Loucy (cell line): ENCODE data around the gene ANXA6.
A peak's percentile ranks its signal among the peaks of the same experiment; 100 is the strongest.

Experiments used
- H2AFZ ChIP-seq: fragments of 200-600 bp; sonication (generic); 2 replicates; pipeline ENCODE4 v1.6.0; 2016; ENCODE audit warnings: antibody characterized with exemption, mild to moderate bottlenecking, low read length, moderate library complexity
- H3F3A ChIP-seq: fragments of 200-600 bp; 2 replicates; pipeline ENCODE4 v1.6.0; 2016; ENCODE audit warnings: antibody characterized with exemption, low read depth, mild to moderate bottlenecking
- H3K27me3 ChIP-seq: fragments of 200-600 bp; sonication (generic); 2 replicates; pipeline ENCODE4 v1.6.1; 2014; ENCODE audit warnings: low read length, mild to moderate bottlenecking; ENCODE audit not compliant: insufficient read depth, poor library complexity, severe bottlenecking
- H3K36me3 ChIP-seq: fragments of 200-600 bp; sonication (generic); 2 replicates; pipeline ENCODE4 v1.6.1; 2016; ENCODE audit warnings: low read length; ENCODE audit not compliant: insufficient read depth
- H3K4me1 ChIP-seq: fragments of 200-600 bp; sonication (generic); 2 replicates; pipeline ENCODE4 v1.5.1; 2014; ENCODE audit warnings: low read length, mild to moderate bottlenecking; ENCODE audit not compliant: insufficient read depth, poor library complexity, severe bottlenecking
- H3K4me2 ChIP-seq: fragments of 200-600 bp; sonication (generic); 2 replicates; pipeline ENCODE4 v1.6.0; 2014; ENCODE audit warnings: antibody characterized with exemption, low read length, low read depth, mild to moderate bottlenecking; ENCODE audit not compliant: poor library complexity, severe bottlenecking
- H3K4me3 ChIP-seq: fragments of 200-600 bp; sonication (generic); 2 replicates; pipeline ENCODE4 v1.5.1; 2014; ENCODE audit warnings: low read length, mild to moderate bottlenecking, mixed read lengths; ENCODE audit not compliant: poor library complexity, severe bottlenecking
- H3K79me2 ChIP-seq: fragments of 200-600 bp; sonication (generic); 2 replicates; pipeline ENCODE4 v1.6.1; 2014; ENCODE audit warnings: low read length; ENCODE audit not compliant: insufficient read depth
- H3K9ac ChIP-seq: fragments of 200-600 bp; sonication (generic); 2 replicates; pipeline ENCODE4 v1.6.0; 2014; ENCODE audit warnings: mild to moderate bottlenecking, low read depth, low read length, moderate library complexity; ENCODE audit not compliant: poor library complexity, severe bottlenecking
- H3K9me2 ChIP-seq: fragments of 200-600 bp; sonication (generic); replicated peaks from 2 replicates; pipeline ENCODE4 v1.6.1; 2016; ENCODE audit warnings: low read depth, low read length, mixed read lengths
- H3K9me3 ChIP-seq: fragments of 200-600 bp; sonication (generic); 2 replicates; pipeline ENCODE4 v1.6.1; 2014; ENCODE audit warnings: mild to moderate bottlenecking, antibody characterized with exemption, low read length, low read depth; ENCODE audit not compliant: insufficient read depth
- H4K20me1 ChIP-seq: fragments of 200-600 bp; sonication (generic); 2 replicates; pipeline ENCODE4 v1.6.0; 2014; ENCODE audit warnings: antibody characterized with exemption, low read length, mild to moderate bottlenecking; ENCODE audit not compliant: insufficient read depth, poor library complexity, severe bottlenecking
- EZH2phosphoT487 ChIP-seq: fragments of 200-600 bp; IDR thresholded peaks from 2 replicates; pipeline ENCODE4 v1.6.1; 2018; ENCODE audit warnings: antibody characterized with exemption, mild to moderate bottlenecking, moderate library complexity, borderline replicate concordance
- TF ChIP-seq, protein P1 (sequence below): fragments of 200-600 bp; sonication (generic); conservative IDR thresholded peaks from 2 replicates; pipeline ENCODE4 v1.5.1; 2014; ENCODE audit warnings: mild to moderate bottlenecking, antibody characterized with exemption, low read length

Gene ANXA6

DNA sequence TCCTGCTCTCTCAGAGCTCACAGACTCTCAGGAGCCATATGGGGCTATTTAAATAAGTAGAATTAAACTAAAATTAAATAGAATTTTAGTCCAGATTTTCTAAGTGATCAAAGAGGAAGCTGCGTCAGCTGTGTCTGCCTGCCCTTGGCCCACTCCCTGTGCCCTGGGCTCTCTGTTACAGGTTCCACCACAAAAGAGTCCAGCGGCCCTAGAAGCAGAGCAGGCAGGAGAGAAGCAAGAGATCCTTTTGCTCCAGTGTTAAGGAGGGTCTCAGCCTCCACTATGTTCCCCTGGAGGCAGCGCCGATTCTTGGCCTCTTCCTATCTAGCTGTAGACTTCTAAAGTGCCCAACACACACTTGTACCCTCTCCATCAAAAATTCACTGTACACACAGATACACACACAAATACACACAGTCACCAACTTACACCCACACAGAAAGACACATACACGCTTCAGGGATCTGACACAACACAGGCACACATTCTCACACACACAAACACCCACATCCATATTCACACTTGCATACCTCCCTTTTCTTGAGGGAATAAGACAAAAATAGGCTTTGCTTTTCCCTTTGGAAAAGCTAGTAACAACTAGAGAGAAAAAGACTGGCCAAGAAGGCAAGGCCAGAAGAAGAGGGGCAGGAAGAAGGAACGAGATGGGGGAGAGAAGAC, 71.2 kb downstream of the ANXA6 start:
- Histone ChIP-seq H3K9me2 (no peaks in the 10 kb centered on the region), H3K4me3 (peak overlapping the region; percentile 11), H4K20me1 (no peaks in the 10 kb centered on the region), H3K27me3 (no peaks in the 10 kb centered on the region), H3F3A (no peaks in the 10 kb centered on the region), H3K79me2 (peaks cover 20% of the 10 kb centered on the region), H3K36me3 (no peaks in the 10 kb centered on the region), H3K9ac (peak overlapping the region; percentile 56), H3K4me1 (peaks cover 33% of the 10 kb centered on the region), H2AFZ (no peak overlapping the region), H3K9me3 (no peaks in the 10 kb centered on the region), H3K4me2 (peak overlapping the region; percentile 31)
- TF ChIP-seq, protein P1, sequence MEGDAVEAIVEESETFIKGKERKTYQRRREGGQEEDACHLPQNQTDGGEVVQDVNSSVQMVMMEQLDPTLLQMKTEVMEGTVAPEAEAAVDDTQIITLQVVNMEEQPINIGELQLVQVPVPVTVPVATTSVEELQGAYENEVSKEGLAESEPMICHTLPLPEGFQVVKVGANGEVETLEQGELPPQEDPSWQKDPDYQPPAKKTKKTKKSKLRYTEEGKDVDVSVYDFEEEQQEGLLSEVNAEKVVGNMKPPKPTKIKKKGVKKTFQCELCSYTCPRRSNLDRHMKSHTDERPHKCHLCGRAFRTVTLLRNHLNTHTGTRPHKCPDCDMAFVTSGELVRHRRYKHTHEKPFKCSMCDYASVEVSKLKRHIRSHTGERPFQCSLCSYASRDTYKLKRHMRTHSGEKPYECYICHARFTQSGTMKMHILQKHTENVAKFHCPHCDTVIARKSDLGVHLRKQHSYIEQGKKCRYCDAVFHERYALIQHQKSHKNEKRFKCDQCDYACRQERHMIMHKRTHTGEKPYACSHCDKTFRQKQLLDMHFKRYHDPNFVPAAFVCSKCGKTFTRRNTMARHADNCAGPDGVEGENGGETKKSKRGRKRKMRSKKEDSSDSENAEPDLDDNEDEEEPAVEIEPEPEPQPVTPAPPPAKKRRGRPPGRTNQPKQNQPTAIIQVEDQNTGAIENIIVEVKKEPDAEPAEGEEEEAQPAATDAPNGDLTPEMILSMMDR: no peak
- TF ChIP-seq EZH2phosphoT487: no peak

- H3K9ac ChIP-seq: no peak overlapping the region
- peaks cover 20% of the 10 kb centered on the region for H3K79me2 ChIP-seq
- no peaks in the 10 kb centered on the region for H4K20me1 ChIP-seq
- H3K36me3 ChIP-seq: no peaks in the 10 kb centered on the region
- no peak overlapping the region for H3K4me2 ChIP-seq
- H3F3A ChIP-seq: no peaks in the 10 kb centered on the region
- no peaks in the 10 kb centered on the region for H3K9me2 ChIP-seq
- no peaks in the 10 kb centered on the region for H3K27me3 ChIP-seq
- TF ChIP-seq, protein P1: no peak
- no peak for TF ChIP-seq EZH2phosphoT487
- H2AFZ ChIP-seq: no peak overlapping the region
- H3K4me1 ChIP-seq: peaks cover 33% of the 10 kb centered on the region
- H3K4me3 ChIP-seq: no peak overlapping the region
- H3K9me3 ChIP-seq: no peaks in the 10 kb centered on the region
Observed at GRCh38 chr5:151085517-151086041, 72.0 kb downstream of the ANXA6 start.

DNA sequence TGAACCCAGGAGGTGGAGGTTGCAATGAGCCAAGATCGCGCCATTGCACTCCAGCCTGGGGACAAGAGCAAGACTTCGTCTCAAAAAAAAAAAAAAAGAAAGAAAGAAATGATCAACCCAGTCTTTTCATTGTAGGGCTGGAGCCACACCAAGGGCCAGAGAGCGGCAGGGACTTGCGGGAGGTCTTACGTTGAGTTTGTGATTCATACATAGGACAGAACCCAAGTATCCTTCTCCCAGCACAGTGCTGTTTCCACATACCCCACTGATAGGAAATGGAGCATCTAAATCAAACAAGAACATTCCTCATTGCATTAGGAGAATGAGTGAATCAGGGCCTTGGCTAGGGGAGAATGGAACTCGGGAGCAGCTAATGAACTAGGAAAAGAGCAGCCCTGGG, 73.2 kb downstream of the ANXA6 start:
- H3K9ac ChIP-seq: no peak overlapping the region
- peaks cover 43% of the 10 kb centered on the region for H3K4me1 ChIP-seq
- TF ChIP-seq, protein P1: no peak
- no peak for TF ChIP-seq EZH2phosphoT487
- peaks cover 31% of the 10 kb centered on the region for H3K79me2 ChIP-seq
- H3K4me2 ChIP-seq: no peak overlapping the region
- H3K4me3 ChIP-seq: no peak overlapping the region
- H3K27me3 ChIP-seq: no peaks in the 10 kb centered on the region
- peaks cover 9% of the 10 kb centered on the region for H4K20me1 ChIP-seq
- H3K9me2 ChIP-seq: no peaks in the 10 kb centered on the region
- 0 out of 2 replicates have a peak, but pooled peaks cover 3% of the 10 kb centered on the region for H3F3A ChIP-seq
- no peaks in the 10 kb centered on the region for H3K36me3 ChIP-seq
- H2AFZ ChIP-seq: no peak overlapping the region
- no peaks in the 10 kb centered on the region for H3K9me3 ChIP-seq
